Measurements from ENCODE around the gene PRRX1. TPM values are rescaled to one million over a fixed set of nuclear protein-coding genes. Genes with fewer than 3 reads are reported as not detected.

The PRRX1 gene
- total RNA-seq, 2 donors from 2014 or later: 66.6 to 171 TPM

DNA sequence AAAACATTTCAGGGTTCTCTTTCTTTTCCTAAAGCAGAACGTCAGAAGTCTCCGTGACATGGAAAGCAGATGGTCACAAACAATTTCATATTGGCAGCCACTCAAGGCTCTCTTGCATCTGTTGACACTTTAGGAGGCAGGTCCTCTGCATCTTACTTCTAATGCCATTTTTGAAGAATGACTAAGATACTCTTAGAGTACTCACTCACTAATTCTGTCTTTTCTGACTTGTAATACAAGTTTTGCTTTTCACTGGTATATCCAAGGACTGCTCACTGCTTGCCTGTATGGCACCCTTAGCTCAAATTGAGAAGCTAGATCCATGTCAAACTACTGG is 68.3 kb downstream of the PRRX1 start:
- Histone ChIP-seq H3K27ac (no peak overlapping the region), H3K36me3 (peaks cover 8% of the 10 kb centered on the region), H3K4me3 (no peak overlapping the region), H3K4me1 (ENCODE audit: control insufficient read depth in 1 of 2, low read depth in 2 of 2) (peaks cover 18 to 34% of the 10 kb centered on the region in 2 donors), H3K9me3 (no peaks in the 10 kb centered on the region), H3K27me3 (replicated peaks; ENCODE audit: insufficient read depth) (no peaks in the 10 kb centered on the region)
- ATAC-seq (ENCODE audit: insufficient number of reproducible peaks, low FRiP score, low read depth) (no peak), DNase-seq (ENCODE audit: low spot score) (no peak)
- TF ChIP-seq, protein P1, sequence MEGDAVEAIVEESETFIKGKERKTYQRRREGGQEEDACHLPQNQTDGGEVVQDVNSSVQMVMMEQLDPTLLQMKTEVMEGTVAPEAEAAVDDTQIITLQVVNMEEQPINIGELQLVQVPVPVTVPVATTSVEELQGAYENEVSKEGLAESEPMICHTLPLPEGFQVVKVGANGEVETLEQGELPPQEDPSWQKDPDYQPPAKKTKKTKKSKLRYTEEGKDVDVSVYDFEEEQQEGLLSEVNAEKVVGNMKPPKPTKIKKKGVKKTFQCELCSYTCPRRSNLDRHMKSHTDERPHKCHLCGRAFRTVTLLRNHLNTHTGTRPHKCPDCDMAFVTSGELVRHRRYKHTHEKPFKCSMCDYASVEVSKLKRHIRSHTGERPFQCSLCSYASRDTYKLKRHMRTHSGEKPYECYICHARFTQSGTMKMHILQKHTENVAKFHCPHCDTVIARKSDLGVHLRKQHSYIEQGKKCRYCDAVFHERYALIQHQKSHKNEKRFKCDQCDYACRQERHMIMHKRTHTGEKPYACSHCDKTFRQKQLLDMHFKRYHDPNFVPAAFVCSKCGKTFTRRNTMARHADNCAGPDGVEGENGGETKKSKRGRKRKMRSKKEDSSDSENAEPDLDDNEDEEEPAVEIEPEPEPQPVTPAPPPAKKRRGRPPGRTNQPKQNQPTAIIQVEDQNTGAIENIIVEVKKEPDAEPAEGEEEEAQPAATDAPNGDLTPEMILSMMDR (IDR thresholded peaks at IDR 0.05): no peak

DNA sequence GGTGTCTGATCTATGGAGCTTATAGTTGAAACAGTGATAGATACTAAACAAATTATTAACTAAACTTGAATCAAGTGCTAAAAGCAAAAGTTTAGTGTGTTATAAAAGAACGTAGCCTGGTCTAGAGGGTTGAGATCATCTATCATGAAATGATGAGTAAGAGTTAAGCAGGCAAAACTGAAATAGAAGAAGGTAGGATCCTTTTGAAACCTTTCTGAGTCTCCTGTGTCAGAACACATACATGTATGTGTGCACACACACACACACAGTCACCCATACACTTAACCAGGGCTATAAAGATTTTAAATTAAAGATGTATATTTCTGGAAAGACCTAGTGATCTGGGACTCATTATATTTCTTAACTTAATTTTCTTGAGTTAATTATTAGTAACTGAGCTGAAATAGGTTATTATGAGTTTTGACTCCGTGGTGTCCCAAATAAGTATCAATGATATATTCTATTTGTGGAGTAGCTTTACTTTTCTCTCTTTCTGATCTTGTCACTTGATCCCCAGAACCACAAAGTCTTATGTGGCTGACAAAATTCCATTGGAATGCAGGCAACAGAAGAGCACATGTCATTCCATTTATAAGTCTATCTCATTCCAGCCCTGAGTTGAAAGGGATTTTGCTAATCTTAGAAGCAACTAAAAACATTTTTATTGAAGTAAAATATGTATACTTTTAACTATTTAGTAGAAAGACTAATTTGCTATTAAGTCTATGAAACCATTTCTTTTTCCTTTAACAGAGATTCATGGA is 70.7 kb downstream of the PRRX1 start:
- H3K27ac ChIP-seq: peak overlapping the region in 1 of 2 donors; percentile 28
- no peak overlapping the region for H3K4me3 ChIP-seq
- TF ChIP-seq, protein P1 (IDR thresholded peaks at IDR 0.05): no peak
- peaks cover 8% of the 10 kb centered on the region for H3K36me3 ChIP-seq
- H3K27me3 ChIP-seq (replicated peaks; ENCODE audit: insufficient read depth): no peaks in the 10 kb centered on the region
- peaks cover 17 to 24% of the 10 kb centered on the region in 2 donors for H3K4me1 ChIP-seq (ENCODE audit: control insufficient read depth in 1 of 2, low read depth in 2 of 2)
- ATAC-seq (ENCODE audit: insufficient number of reproducible peaks, low FRiP score, low read depth) (no peak), DNase-seq (ENCODE audit: low spot score) (no peak)
- H3K9me3 ChIP-seq: no peaks in the 10 kb centered on the region

DNA sequence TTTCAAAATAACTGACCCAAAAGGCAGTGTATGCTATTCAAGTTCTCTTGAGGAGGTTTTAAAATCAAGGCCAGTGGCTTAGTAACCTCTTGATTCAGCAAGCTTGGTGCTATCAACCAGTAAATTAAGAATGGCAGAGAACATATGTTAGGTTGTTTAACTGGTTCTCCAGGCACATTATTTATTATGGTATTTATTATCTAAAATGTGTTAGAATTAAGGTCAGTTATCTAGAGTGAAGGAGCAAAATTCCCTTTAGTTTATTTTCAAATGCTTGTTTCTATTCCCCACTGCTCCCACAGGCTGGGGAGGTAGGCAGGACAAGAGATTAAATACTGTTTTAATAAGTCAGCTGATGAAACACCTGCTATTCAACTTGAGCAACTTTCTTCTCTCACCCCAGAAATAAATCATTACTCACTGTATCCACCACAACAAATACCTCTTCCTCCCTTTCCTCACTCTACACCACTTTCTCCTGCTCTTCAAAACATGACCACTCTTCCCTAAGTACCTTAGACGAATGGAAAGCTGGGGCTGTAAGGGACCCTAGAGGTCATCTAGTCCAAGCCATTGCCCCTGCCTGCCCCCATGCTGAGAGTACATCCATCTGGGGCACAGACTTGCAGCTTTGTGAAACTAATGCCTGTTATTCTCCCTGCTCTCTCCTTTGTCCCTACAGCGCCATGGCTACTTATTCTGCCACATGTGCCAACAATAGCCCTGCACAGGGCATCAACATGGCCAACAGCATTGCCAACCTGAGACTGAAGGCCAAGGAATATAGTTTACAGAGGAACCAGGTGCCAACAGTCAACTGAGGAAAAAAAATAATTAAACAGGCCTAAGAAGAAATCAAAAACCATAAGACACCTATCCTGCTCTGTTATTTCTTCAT is 71.7 kb downstream of the PRRX1 start:
- DNase-seq (ENCODE audit: low spot score): no peak
- H3K27ac ChIP-seq: peak overlapping the region in 1 of 2 donors; percentile 28
- TF ChIP-seq, protein P1 (IDR thresholded peaks at IDR 0.05): no peak
- H3K9me3 ChIP-seq: no peaks in the 10 kb centered on the region
- H3K36me3 ChIP-seq: peaks cover 7% of the 10 kb centered on the region
- no peak for ATAC-seq (ENCODE audit: insufficient number of reproducible peaks, low FRiP score, low read depth)
- H3K27me3 ChIP-seq (replicated peaks; ENCODE audit: insufficient read depth): no peaks in the 10 kb centered on the region
- no peak overlapping the region for H3K4me3 ChIP-seq
- peaks cover 12 to 14% of the 10 kb centered on the region in 2 donors for H3K4me1 ChIP-seq (ENCODE audit: control insufficient read depth in 1 of 2, low read depth in 2 of 2)

DNA sequence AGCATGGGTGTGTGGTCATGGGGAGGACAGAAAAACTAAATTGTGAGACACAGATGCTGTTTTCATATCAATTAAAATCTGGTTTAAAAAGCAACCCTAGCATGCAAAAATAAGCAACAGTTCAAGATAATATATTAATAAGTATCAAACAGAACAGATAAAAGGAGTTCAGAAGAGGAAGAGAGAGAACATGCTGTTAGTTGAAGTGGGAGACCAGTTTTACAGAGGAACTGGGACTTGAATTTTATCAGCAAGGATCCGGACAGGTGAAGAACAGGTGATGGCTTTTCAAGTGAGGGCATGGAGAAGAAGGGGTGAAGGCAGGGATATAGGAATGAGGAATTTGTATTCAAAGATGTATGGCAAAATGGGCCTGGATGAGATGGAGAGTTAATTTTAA is 75.9 kb downstream of the PRRX1 start:
- Histone ChIP-seq H3K4me3 (no peak overlapping the region), H3K27ac (no peak overlapping the region), H3K4me1 (ENCODE audit: control insufficient read depth in 1 of 2, low read depth in 2 of 2) (peaks cover 11% of the 10 kb centered on the region in 2 donors), H3K27me3 (replicated peaks; ENCODE audit: insufficient read depth) (no peaks in the 10 kb centered on the region), H3K36me3 (peaks cover 3% of the 10 kb centered on the region), H3K9me3 (no peaks in the 10 kb centered on the region)
- ATAC-seq (ENCODE audit: insufficient number of reproducible peaks, low FRiP score, low read depth) (no peak), DNase-seq (ENCODE audit: low spot score) (no peak)
- TF ChIP-seq, protein P1 (IDR thresholded peaks at IDR 0.05): no peak

DNA sequence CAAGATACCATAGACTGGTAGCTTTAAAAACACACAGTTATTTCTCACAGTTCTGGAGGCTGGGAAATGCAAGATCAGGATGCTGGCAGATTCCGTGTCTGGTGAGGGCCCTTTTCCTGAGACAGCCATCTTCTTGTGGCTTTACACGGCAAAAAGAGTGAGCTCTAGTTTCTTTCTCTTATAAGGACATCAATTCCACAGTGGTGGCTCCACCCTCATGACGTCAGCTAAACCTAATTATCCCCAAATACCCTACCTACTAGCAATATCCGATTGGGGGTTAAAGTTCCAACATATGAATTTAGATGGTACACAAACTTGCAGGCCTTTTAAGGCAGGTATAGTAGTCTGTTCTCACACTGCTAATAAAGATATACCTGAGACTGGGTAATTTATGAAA is 77.7 kb downstream of the PRRX1 start:
- Histone ChIP-seq H3K4me1 (ENCODE audit: control insufficient read depth in 1 of 2, low read depth in 2 of 2) (no peaks in the 10 kb centered on the region), H3K4me3 (no peak overlapping the region), H3K27ac (no peak overlapping the region), H3K36me3 (peaks cover 1% of the 10 kb centered on the region), H3K27me3 (replicated peaks; ENCODE audit: insufficient read depth) (no peaks in the 10 kb centered on the region), H3K9me3 (no peaks in the 10 kb centered on the region)
- TF ChIP-seq, protein P1 (IDR thresholded peaks at IDR 0.05): no peak
- DNase-seq (ENCODE audit: low spot score) (no peak), ATAC-seq (ENCODE audit: insufficient number of reproducible peaks, low FRiP score, low read depth) (no peak)

Measured in thoracic aorta (tissue), 2 donors.